ENCODE data around the gene SSBP3. TPM values are rescaled to one million over a fixed set of nuclear protein-coding genes. Genes with fewer than 3 reads are reported as not detected.

The SSBP3 gene
- total and polyA plus RNA-seq, 2 experiments from 2014 or later = 47.4 to 68.6 TPM

DNA sequence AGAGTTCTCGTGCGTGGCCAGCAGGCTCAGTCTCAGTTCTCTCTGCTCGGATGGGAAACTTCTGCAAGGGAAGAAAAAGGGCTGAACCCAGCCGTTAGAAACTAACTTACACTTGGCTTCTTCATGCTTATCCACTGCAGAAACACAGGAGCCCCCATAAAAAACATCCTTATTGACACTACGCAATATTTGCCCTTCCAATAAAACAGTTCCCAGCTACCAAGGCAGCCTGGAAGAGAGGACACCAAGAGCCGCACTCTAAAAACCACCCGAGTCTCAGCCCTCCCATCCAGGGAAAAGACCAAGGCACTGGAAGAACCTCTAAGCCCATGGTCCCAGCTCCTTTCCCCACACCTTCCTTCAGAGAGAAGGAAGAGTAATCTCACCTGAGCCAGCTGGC, 61.1 kb downstream of the SSBP3 start (continued):
- TF ChIP-seq, protein P1, sequence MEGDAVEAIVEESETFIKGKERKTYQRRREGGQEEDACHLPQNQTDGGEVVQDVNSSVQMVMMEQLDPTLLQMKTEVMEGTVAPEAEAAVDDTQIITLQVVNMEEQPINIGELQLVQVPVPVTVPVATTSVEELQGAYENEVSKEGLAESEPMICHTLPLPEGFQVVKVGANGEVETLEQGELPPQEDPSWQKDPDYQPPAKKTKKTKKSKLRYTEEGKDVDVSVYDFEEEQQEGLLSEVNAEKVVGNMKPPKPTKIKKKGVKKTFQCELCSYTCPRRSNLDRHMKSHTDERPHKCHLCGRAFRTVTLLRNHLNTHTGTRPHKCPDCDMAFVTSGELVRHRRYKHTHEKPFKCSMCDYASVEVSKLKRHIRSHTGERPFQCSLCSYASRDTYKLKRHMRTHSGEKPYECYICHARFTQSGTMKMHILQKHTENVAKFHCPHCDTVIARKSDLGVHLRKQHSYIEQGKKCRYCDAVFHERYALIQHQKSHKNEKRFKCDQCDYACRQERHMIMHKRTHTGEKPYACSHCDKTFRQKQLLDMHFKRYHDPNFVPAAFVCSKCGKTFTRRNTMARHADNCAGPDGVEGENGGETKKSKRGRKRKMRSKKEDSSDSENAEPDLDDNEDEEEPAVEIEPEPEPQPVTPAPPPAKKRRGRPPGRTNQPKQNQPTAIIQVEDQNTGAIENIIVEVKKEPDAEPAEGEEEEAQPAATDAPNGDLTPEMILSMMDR (conservative IDR thresholded peaks at IDR 0.05; ENCODE audit: low read depth in 2 of 2) = no peak
- TF ChIP-seq STAT1 (IDR thresholded peaks at IDR 0.05; ENCODE audit: unreplicated experiment) (no peak), CREB1 (CRISPR knock-in tag; IDR thresholded peaks at IDR 0.05; ENCODE audit: low read depth) (no peak), EZH2phosphoT487 (IDR thresholded peaks at IDR 0.05; ENCODE audit: unreplicated experiment) (no peak), NANOG (IDR thresholded peaks at IDR 0.05; ENCODE audit: borderline replicate concordance) (no peak), REST (IDR thresholded peaks at IDR 0.05; ENCODE audit: unreplicated experiment) (no peak)
- TF ChIP-seq, protein P2, sequence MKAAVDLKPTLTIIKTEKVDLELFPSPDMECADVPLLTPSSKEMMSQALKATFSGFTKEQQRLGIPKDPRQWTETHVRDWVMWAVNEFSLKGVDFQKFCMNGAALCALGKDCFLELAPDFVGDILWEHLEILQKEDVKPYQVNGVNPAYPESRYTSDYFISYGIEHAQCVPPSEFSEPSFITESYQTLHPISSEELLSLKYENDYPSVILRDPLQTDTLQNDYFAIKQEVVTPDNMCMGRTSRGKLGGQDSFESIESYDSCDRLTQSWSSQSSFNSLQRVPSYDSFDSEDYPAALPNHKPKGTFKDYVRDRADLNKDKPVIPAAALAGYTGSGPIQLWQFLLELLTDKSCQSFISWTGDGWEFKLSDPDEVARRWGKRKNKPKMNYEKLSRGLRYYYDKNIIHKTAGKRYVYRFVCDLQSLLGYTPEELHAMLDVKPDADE (IDR thresholded peaks at IDR 0.05) = no peak

DNA sequence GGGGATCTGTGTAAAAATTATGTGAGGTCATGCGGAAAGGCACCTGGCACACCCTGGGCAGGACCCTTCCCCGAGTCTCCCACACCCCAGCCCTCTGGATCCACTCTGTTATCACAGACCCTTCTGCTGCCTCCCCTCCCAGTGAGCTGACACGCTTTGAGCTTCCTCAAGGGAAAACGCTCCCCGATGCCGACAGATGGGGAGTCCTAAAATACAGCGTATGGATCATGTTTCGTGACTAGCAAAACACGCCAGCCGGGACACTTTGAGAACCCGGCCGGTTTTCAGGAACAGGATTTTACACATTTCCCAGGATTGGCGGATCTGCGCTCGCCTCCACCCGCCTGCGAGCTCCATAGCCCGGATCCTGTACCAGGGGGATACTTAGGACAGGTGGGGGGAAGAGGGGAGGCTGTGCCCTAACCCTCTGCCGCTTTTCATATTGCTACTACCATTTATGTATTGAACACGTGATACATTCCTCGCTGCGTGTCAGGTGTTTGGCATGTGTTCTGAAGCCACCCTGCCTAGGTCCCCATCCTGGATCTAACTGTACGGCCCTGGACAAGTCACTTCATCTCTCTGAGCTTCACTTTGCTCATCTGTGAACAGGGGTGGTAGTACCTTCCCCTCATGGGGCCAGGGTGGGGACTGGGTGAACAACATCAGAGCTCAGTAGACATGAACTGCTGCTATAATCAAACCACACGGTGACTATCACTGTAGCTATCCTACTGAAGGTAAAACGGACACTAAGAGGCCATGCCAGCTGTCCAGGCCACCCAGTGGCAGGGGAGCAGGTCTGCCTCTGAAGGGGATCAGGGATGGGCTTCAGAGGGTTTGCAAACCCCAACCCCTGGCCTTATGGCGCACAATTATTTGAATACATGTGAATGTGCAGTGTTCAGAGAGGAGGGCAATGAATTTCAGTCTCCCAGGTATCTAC, 63.2 kb downstream of the SSBP3 start:
- Mint-ChIP-seq H3K27ac (peak overlapping the region; percentile 93), H3K27me3 (ENCODE audit: insufficient read depth, low read depth, poor library complexity) (peaks cover 18% of the 10 kb centered on the region), H3K9me3 (no peaks in the 10 kb centered on the region), H3K36me3 (ENCODE audit: low read depth) (peaks cover 11% of the 10 kb centered on the region; the same call in 2 of the 3 replicates), H3K4me3 (peak overlapping the region; percentile 45), H3K4me1 (peaks cover 73% of the 10 kb centered on the region)
- Histone ChIP-seq H2AFZ (no peak overlapping the region), H3K4me2 (peak overlapping the region; percentile 58), H3K4me3 (peak overlapping the region; percentile 25; the same call in 1 of the 2 replicates), H3K36me3 (ENCODE audit: insufficient read depth) (no peaks in the 10 kb centered on the region), H3K27ac (ENCODE audit: low read depth) (peak overlapping the region; percentile 80), H3F3A (replicated peaks; ENCODE audit: low read depth) (no peaks in the 10 kb centered on the region), H4K20me1 (replicated peaks; ENCODE audit: insufficient read depth) (peaks cover 31% of the 10 kb centered on the region), H3K9me2 (ENCODE audit: insufficient read depth) (no peaks in the 10 kb centered on the region), H3K27me3 (ENCODE audit: insufficient read depth) (no peaks in the 10 kb centered on the region), H3K4me1 (ENCODE audit: insufficient read depth) (peaks cover 67% of the 10 kb centered on the region), H3K79me2 (replicated peaks; ENCODE audit: insufficient read depth) (peaks cover 99% of the 10 kb centered on the region)
- ATAC-seq (peak; percentile 32), DNase-seq (ENCODE audit: low spot score) (no peak)
- TF ChIP-seq, protein P1 (conservative IDR thresholded peaks at IDR 0.05; ENCODE audit: low read depth in 2 of 2) = 0 out of 4 replicates have a peak, but pooled peaks have one; percentile 1 to 17
- TF ChIP-seq JUNB (IDR thresholded peaks at IDR 0.05; ENCODE audit: unreplicated experiment) (no peak), STAT1 (IDR thresholded peaks at IDR 0.05; ENCODE audit: unreplicated experiment) (no peak), ZNF331 (CRISPR knock-in tag; IDR thresholded peaks at IDR 0.05; ENCODE audit: low read depth) (no peak)
